NCI-H1048 (cell line): ENCODE measurements around the gene ARRDC4.

Source experiments
- DNase-seq: peaks from one replicate; lab custom pipeline; 2025; lab: John Stamatoyannopoulos, UW

The ARRDC4 gene

GRCh38 chr15:97998307-97999071 lies 38.0 kb downstream of the ARRDC4 start:
- no peak for DNase-seq

- DNase-seq: no peak
Measured at GRCh38 chr15:98000249-98001203, 40.0 kb downstream of the ARRDC4 start.

GRCh38 chr15:98001663-98002194 lies 41.2 kb downstream of the ARRDC4 start:
- DNase-seq: no peak

GRCh38 chr15:98002419-98002818 lies 41.9 kb downstream of the ARRDC4 start:
- no peak for DNase-seq

GRCh38 chr15:98002866-98003265 lies 42.4 kb downstream of the ARRDC4 start:
- DNase-seq: no peak

- no peak for DNase-seq
Measured at GRCh38 chr15:98003518-98003917, 43.0 kb downstream of the ARRDC4 start.

- no peak for DNase-seq
Measured at GRCh38 chr15:98003996-98004395, 43.5 kb downstream of the ARRDC4 start.

- DNase-seq: no peak
Measured at GRCh38 chr15:98005659-98006058, 45.2 kb downstream of the ARRDC4 start.

- no peak for DNase-seq
Measured at GRCh38 chr15:98009169-98009568, 48.7 kb downstream of the ARRDC4 start.

GRCh38 chr15:98009971-98010370 lies 49.5 kb downstream of the ARRDC4 start:
- no peak for DNase-seq

GRCh38 chr15:98012354-98012753 lies 51.9 kb downstream of the ARRDC4 start:
- DNase-seq: no peak

- no peak for DNase-seq
Measured at GRCh38 chr15:98013631-98014030, 53.1 kb downstream of the ARRDC4 start.

GRCh38 chr15:98017150-98017964 lies 56.9 kb downstream of the ARRDC4 start:
- no peak for DNase-seq

GRCh38 chr15:98018761-98019351 lies 58.4 kb downstream of the ARRDC4 start:
- DNase-seq: no peak
